Measurements from ENCODE around the gene TMEM269.
"Not testable (repeated sequence)": the region's sequence is repeated elsewhere in the genome, so short reads cannot be mapped to it uniquely, and the experiment has no call there.

The TMEM269 gene

GRCh38 chr1:42748021-42748420 lies 36.8 kb upstream of the TMEM269 start:
- no peak for DNase-seq (ENCODE audit: low spot score)

DNA sequence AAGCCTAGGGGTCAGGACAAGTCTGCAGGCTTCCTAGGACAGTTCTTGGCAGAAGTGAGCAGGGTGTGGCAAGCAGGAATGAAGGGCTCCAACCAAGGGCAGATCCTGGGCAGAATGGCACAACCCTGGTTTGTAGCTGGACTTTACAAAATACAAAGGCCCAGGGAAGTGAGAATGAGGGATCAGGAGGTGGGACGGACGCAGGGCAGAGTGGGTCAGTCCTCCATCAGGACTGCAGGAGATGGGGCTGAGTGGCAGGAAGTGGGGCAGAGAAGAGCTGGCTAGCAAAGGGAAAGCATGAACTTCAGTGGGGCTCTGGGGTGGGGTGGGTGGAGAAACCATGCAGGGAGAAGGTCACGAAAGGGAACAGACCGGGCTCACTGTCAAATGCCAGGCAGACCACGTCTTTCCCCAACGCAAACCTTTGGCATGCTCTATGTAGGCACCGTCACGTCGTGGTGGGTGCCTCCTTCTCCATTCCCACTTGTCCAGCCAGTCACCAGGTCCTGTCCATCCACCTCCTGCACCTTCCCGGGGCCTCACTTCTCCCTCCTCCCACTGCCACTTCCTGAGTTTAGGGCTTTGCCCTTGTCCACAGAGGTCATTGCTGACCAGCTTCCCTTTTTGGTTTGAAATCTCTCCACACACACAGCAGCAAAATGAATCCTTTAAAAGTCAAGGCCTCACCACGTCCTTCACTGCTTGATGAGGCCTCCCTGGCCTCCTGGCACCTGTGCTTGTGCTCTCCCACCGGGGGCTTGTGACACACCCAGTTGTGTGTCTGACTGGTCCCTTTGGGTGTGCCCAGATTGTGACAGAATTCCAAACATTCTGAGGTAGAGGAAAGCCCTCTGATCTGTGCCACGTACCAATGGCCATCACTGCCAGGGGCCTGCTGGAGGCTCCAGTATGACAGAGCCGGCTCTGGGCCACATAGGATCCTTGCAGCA lies 36.1 kb upstream of the TMEM269 start:
- no peak for DNase-seq (ENCODE audit: low spot score)

GRCh38 chr1:42750041-42750440 lies 34.8 kb upstream of the TMEM269 start:
- DNase-seq (ENCODE audit: low spot score): no peak

- not testable (repeated sequence) for DNase-seq (ENCODE audit: low spot score)
Measured at GRCh38 chr1:42751511-42752070, 33.2 kb upstream of the TMEM269 start.

- no peak for DNase-seq (ENCODE audit: low spot score)
Measured at GRCh38 chr1:42752284-42752683, 32.5 kb upstream of the TMEM269 start.

- DNase-seq (ENCODE audit: low spot score): no peak
Measured at GRCh38 chr1:42753070-42753469, 31.7 kb upstream of the TMEM269 start.

DNA sequence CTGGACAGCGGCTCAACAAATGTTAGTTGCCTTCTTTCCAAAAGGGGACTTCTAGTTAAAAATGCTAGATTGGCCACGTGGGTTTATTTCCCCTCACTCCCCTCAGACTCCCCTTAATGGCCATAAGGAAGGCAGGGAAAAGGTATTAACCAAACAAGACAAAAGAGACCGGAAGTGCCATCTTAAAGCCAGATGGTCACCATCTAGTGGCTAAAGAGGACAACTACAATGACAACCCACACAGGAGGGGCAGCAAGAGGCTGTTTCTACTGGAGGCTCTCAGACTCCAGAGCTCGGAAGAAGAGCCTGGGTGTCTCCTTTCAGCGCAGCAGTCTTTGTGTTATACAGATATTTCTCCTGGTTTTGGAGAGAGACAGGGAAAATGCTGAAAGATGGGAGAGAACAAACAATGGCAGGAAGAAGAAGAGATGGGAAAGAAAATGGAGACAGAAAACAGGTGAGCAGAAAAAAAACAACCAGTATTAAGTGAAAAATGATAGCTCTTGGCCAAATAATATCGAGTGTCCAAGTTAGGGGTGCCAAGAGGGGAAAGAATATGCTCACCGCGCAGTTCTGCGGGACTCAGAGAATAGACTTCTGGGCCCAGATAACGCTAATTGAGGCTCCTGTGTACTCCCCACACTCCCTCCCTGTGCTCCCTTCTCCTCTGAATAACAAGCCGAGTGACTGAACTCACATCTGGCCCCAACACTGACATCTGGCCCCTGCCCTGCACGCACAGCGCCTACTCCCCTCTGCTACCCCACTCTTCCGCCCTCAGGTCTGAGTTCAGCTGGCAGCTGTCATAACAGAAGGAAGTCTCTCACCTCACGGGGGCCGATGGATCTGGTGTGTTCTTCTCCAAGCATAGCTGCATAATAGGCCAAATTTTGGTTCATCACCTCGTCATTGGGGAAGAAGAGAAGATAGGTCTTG lies 27.6 kb upstream of the TMEM269 start:
- peak; percentile 24 for DNase-seq (ENCODE audit: low spot score)

- DNase-seq (ENCODE audit: low spot score): no peak
Measured at GRCh38 chr1:42757892-42758275, 26.9 kb upstream of the TMEM269 start.

GRCh38 chr1:42758641-42759040 lies 26.1 kb upstream of the TMEM269 start:
- no peak for DNase-seq (ENCODE audit: low spot score)

GRCh38 chr1:42759114-42759513 lies 25.7 kb upstream of the TMEM269 start:
- DNase-seq (ENCODE audit: low spot score): no peak

DNA sequence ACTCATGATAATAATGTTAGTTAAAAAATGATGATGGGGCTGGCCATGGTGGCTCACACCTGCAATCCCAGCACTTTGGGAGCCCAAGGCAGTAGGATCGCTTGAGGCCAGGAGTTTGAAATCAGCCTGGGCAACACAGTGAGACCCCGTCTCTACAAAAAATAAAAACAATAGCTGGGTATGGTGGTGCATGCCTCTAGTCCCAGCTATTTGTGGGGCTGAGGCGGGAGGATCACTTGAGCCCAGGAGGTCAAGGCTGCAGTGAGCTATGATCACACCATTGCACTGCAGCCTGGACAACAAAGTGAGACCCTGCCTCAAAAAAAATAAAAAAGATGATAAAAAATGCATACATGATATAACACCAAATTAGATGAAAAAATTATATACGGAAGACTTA lies 23.2 kb upstream of the TMEM269 start:
- no peak for DNase-seq (ENCODE audit: low spot score)

- no peak for DNase-seq (ENCODE audit: low spot score)
Measured at GRCh38 chr1:42762269-42762668, 22.5 kb upstream of the TMEM269 start.

GRCh38 chr1:42765269-42765668 lies 19.5 kb upstream of the TMEM269 start:
- no peak for DNase-seq (ENCODE audit: low spot score)

- peak; percentile 26 for DNase-seq (ENCODE audit: low spot score)
Measured at GRCh38 chr1:42765832-42766740, 18.7 kb upstream of the TMEM269 start.

DNA sequence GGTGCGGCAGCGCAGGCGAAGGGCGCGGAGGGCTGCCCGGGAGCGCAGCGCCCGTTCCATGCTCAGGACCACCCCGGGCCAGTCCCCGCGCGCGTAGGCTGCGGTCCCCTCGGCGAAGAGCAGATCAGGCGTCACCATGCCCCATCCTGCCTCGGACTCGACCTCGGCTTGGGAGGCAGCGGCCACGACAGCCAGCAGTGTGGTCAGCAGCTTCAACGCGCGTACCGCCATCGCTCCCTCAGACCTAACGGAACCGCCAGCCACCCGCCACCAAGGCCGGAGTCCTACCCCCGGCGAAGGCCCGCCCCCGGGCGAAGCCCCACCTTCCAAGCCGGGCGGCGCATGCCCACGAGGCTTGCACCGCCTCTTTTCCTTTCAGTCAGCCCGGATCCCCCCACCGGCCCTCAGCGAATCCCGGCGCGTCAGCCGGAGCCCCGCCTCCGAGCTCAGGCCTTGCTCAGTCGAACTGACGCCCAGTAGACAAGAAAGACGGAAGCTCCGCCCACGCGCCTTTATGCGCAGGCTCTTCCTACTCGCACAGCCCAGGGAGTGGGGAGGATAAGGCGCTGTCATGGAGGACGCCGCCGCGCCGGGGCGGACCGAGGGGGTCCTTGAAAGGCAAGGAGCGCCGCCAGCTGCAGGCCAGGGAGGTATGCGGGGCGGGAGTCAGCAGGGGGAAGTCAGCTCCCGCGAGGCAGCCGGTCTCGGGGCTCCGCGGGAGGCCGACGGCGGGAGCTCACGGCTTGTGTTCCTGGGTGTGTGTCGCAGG lies 17.9 kb upstream of the TMEM269 start, which contains the start of the genes C1orf50 and P3H1:
C1orf50 (plus strand) TSS at position 509 of the 769 bp plus-strand sequence; CDS start at position 572, 63 bp downstream.
P3H1 (minus strand) TSS at position 288 of the 769 bp plus-strand sequence; CDS start at position 231, 57 bp downstream.
- DNase-seq (ENCODE audit: low spot score): peak; percentile 100

GRCh38 chr1:42767510-42768000 lies 17.2 kb upstream of the TMEM269 start:
- DNase-seq (ENCODE audit: low spot score): no peak

DNA sequence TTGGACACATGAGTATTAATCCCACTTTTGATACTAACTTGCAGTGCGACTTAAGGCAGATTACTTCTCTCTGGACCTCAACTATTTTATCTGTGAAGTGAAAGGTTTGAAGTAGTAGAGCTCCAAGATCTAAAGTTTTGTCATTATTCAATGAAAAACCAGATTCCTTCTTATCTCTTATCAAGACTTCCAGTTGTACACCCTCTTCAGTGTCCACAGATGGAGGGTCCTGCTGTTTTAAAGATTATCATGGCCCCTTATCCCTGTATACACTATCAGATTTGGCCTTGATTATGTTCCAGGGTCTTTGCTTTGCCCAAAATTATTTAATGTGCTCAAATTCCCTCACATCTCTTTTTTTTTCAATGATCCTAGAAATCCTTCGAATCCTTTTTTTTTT lies 16.6 kb upstream of the TMEM269 start:
- no peak for DNase-seq (ENCODE audit: low spot score)

DNA sequence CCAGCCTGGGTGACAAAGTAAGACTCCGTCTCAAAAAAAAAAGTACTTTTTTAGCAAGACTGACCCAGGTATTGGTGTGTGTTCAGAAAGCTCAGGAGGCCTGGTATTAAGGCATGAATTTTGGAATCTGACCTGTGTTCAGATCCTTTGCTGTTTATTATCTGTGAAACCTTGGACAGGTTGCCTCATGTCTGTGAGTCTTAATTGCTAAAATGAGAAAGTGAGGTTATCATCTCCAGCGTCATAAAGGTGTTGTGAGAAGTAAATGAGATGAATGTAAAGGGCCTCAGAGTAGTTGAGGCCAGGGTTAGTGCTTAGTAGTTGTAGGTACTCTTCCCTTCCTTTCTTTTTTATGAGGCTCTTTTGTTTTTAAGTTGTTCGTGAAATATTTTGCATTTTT lies 15.0 kb upstream of the TMEM269 start:
- no peak for DNase-seq (ENCODE audit: low spot score)

DNA sequence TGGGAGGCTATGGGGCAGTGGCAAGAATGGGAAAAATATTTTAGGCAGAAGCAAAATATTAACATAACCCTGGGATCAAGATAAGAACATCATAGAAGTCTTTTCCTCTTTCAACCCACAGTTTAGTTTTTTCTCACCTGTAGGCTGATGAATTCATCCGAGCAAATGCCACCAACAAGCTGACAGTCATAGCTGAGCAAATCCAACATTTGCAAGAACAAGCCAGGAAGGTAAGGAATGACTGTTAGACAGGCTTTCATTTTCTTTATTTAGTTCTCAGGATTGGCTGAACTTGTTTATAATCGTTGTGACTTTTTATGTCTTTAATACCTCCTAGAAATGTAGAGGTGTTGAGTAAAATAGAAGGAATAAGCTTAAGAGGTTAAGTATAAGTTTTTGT lies 11.4 kb upstream of the TMEM269 start:
- no peak for DNase-seq (ENCODE audit: low spot score)

GRCh38 chr1:42774928-42775526 lies 9.8 kb upstream of the TMEM269 start:
- DNase-seq (ENCODE audit: low spot score): no peak
